Esophagus squamous epithelium (tissue), 5 donors: ENCODE data around the gene CBFA2T2. TPM values are rescaled to one million over a fixed set of nuclear protein-coding genes. Genes with fewer than 3 reads are reported as not detected.

Experiments used
- DNase-seq: peaks from one replicate; lab custom pipeline; 2025; lab: John Stamatoyannopoulos, UW
- H3K27ac ChIP-seq, 4 donors: fragments of 200-600 bp; sonication (generic); one replicate each; pipeline ENCODE4 v1.5.1; 2016 to 2019; ENCODE audit warnings: mild to moderate bottlenecking in 1 of 4
- H3K27me3 ChIP-seq, 4 donors: fragments of 200-600 bp; sonication (generic); 1 replicate in 3 of 4; 2 replicates in 1 of 4; pipeline versions ENCODE4 v1.5.1 to v1.6.0; 2017 to 2021; ENCODE audit warnings: antibody characterized with exemption in 1 of 4
- H3K36me3 ChIP-seq, 3 donors: fragments of 200-600 bp; sonication (generic); one replicate each; pipeline ENCODE4 v1.5.1; 2016 to 2019
- H3K4me1 ChIP-seq, 3 donors: fragments of 200-600 bp; sonication (generic); one replicate each; pipeline ENCODE4 v1.5.1; 2017 to 2019
- H3K4me3 ChIP-seq, 4 donors: fragments of 200-600 bp; sonication (generic); 1 replicate in 3 of 4; 2 replicates in 1 of 4; pipeline ENCODE4 v1.5.1; 2016 to 2019; ENCODE audit warnings: mild to moderate bottlenecking in 2 of 4, moderate library complexity in 1 of 4
- H3K9me3 ChIP-seq, 3 donors: fragments of 200-600 bp; sonication (generic); one replicate each; pipeline ENCODE4 v1.5.1; 2016 to 2019
- CTCF ChIP-seq, 6 experiments: fragments of 450-650 bp in 4 of 6; fragments of 200-600 bp in 2 of 6; sonication (generic) in 2 of 6; IDR thresholded peaks; one replicate each; pipeline ENCODE4 v1.5.1; 2016 to 2019; ENCODE audit warnings: antibody characterized with exemption in 6 of 6, mild to moderate bottlenecking in 4 of 6, moderate library complexity in 4 of 6
- POLR2A ChIP-seq, 4 donors: fragments of 450-650 bp; IDR thresholded peaks; one replicate each; pipeline ENCODE4 v1.6.1; 2017; ENCODE audit warnings: antibody characterized with exemption in 4 of 4, mild to moderate bottlenecking in 4 of 4, moderate library complexity in 3 of 4
- WGBS, 2 donors: methylation state at CpG; one replicate each; pipeline ENCODE4 v1.1.5; 2018; 5-methylcytosine and 5-hydroxymethylcytosine counted together
- intact Hi-C: fragments of 100-400 bp; cut with DNase I; formaldehyde crosslinking; loops from one replicate; pipeline ENCODE4 v1.15.0; 2022
- total RNA-seq, 4 donors: library from RNA; depleted of rRNA; stranded (reverse); fragments of >200 nt; gene quantifications; one replicate each; pipeline ENCODE4 v1.1.0, GENCODE V29; 2016
- donor health status: DM: yes; HTN: yes; CAD: no.

The CBFA2T2 gene
- total RNA-seq, 4 donors from 2014 or later = 10.5 to 15.6 (median 10.8) TPM

GRCh38 chr20:33647603-33648395 is 157.9 kb downstream of the CBFA2T2 start:
- DNase-seq = no peak
- Histone ChIP-seq H3K9me3 (no peaks in the 10 kb centered on the region), H3K27me3 (no peaks in the 10 kb centered on the region), H3K4me1 (peaks cover 20 to 69% (median 47%) of the 10 kb centered on the region in 3 donors), H3K27ac (peak overlapping the region; percentile 70 to 89 (median 80)), H3K4me3 (peak overlapping the region in 2 of 4 donors; percentile 19 to 40), H3K36me3 (peaks cover 0 to 37% (median 16%) of the 10 kb centered on the region in 3 donors)
- WGBS, 2 donors = 38 to 42% methylated on average over 7 to 10 of the region's 11 CpGs
- intact Hi-C loops = no loop called here
- TF ChIP-seq POLR2A (IDR thresholded peaks at IDR 0.05) (no peak), CTCF (IDR thresholded peaks at IDR 0.05) (no peak)

GRCh38 chr20:33648396-33649004 is 158.6 kb downstream of the CBFA2T2 start:
- intact Hi-C loops = no loop called here
- peaks cover 24 to 76% (median 50%) of the 10 kb centered on the region in 3 donors for H3K4me1 ChIP-seq
- 52 to 67% methylated on average over 7 to 14 of the region's 14 CpGs for WGBS, 2 donors
- DNase-seq = no peak
- no peak for TF ChIP-seq CTCF (IDR thresholded peaks at IDR 0.05)
- TF ChIP-seq POLR2A (IDR thresholded peaks at IDR 0.05) = no peak
- no peaks in the 10 kb centered on the region for H3K9me3 ChIP-seq
- no peaks in the 10 kb centered on the region for H3K27me3 ChIP-seq
- peak overlapping the region; percentile 70 to 89 (median 80) for H3K27ac ChIP-seq
- H3K36me3 ChIP-seq = peaks cover 0 to 30% (median 16%) of the 10 kb centered on the region in 3 donors
- no peak overlapping the region for H3K4me3 ChIP-seq

- Histone ChIP-seq H3K4me1 (peaks cover 27 to 83% (median 57%) of the 10 kb centered on the region in 3 donors), H3K36me3 (peaks cover 0 to 22% (median 12%) of the 10 kb centered on the region in 3 donors), H3K27me3 (no peaks in the 10 kb centered on the region), H3K4me3 (no peak overlapping the region), H3K27ac (peak overlapping the region; percentile 55 to 89 (median 80)), H3K9me3 (no peaks in the 10 kb centered on the region)
- no peak for DNase-seq
- intact Hi-C loops = no loop called here
- 46 to 52% methylated on average over 13 to 16 of the region's 19 CpGs for WGBS, 2 donors
- TF ChIP-seq CTCF (IDR thresholded peaks at IDR 0.05) = no peak
- no peak for TF ChIP-seq POLR2A (IDR thresholded peaks at IDR 0.05)
These were observed 159.3 kb downstream of the CBFA2T2 start for GRCh38 chr20:33649201-33649681.

GRCh38 chr20:33650111-33650752 is 160.3 kb downstream of the CBFA2T2 start:
- 86% methylated on average over 4 to 8 of the region's 11 CpGs for WGBS, 2 donors
- H3K27me3 ChIP-seq = no peaks in the 10 kb centered on the region
- H3K27ac ChIP-seq = peak overlapping the region; percentile 1 to 84 (median 76)
- H3K4me3 ChIP-seq = no peak overlapping the region
- peaks cover 0 to 12% (median 3%) of the 10 kb centered on the region in 3 donors for H3K36me3 ChIP-seq
- TF ChIP-seq POLR2A (IDR thresholded peaks at IDR 0.05) (no peak), CTCF (IDR thresholded peaks at IDR 0.05) (no peak)
- intact Hi-C loops = loop anchor here (5.0 kb wide), 1 partner anchor 193 kb away; no protein-coding TSS in a partner anchor
- no peaks in the 10 kb centered on the region for H3K9me3 ChIP-seq
- DNase-seq = no peak
- H3K4me1 ChIP-seq = peaks cover 34 to 93% (median 57%) of the 10 kb centered on the region in 3 donors
